Fibroblast of the aortic adventitia (primary cell): ENCODE results near the gene RIN1. TPM values are rescaled to one million over a fixed set of nuclear protein-coding genes. Genes with fewer than 3 reads are reported as not detected.
A peak's percentile ranks its signal among the peaks of the same experiment; 100 is the strongest.

Source experiments
- DNase-seq: peaks from one replicate; pipeline ENCODE4 v3.0.0-alpha.2; 2010; ENCODE audit warnings: low read depth
- H3K4me3 ChIP-seq: 2 replicates; pipeline ENCODE4 v1.5.1; 2011; ENCODE audit warnings: low read depth, mild to moderate bottlenecking, control low read depth, low read length, moderate library complexity
- CTCF ChIP-seq: IDR thresholded peaks from 2 replicates; pipeline ENCODE4 v1.5.1; 2011; ENCODE audit warnings: mild to moderate bottlenecking, low read length, control low read depth, inconsistent platforms; ENCODE audit not compliant: insufficient read depth
- total RNA-seq: library from RNA; depleted of rRNA; stranded (reverse); fragments of >200 nt; gene quantifications from 2 replicates; pipeline ENCODE4 v1.2.3, GENCODE V29; 2012; ENCODE audit warnings: low replicate concordance

RIN1 gene
- total RNA-seq, 1 donor, result 45.3 TPM

- TF ChIP-seq CTCF, result peak; percentile 9
- peak; percentile 58 for DNase-seq
- H3K4me3 ChIP-seq, result peak overlapping the region; percentile 86
Observed at GRCh38 chr11:66335531-66336233, 552 bp downstream of the RIN1 start.

- peak overlapping the region; percentile 86 for H3K4me3 ChIP-seq
- TF ChIP-seq CTCF, result no peak
- no peak for DNase-seq
Observed at GRCh38 chr11:66334605-66335442, 1.4 kb downstream of the RIN1 start.

- peak overlapping the region; percentile 9 for H3K4me3 ChIP-seq
- TF ChIP-seq CTCF, result no peak
- DNase-seq, result no peak
Observed at GRCh38 chr11:66333896-66334604, 2.2 kb downstream of the RIN1 start.

GRCh38 chr11:66333220-66333877 is 2.9 kb downstream of the RIN1 start:
- TF ChIP-seq CTCF, result no peak
- DNase-seq, result no peak
- no peak overlapping the region for H3K4me3 ChIP-seq

- DNase-seq, result no peak
- no peak for TF ChIP-seq CTCF
- no peak overlapping the region for H3K4me3 ChIP-seq
Observed at GRCh38 chr11:66332371-66333219, 3.6 kb downstream of the RIN1 start.
